GM12864 (cell line): Measurements from ENCODE around the gene POLR2A.

Experiments
- DNase-seq: peaks from one replicate; pipeline ENCODE4 v3.0.0-alpha.2; 2011; ENCODE audit warnings: low read depth
- H3K4me3 ChIP-seq: 2 replicates; pipeline ENCODE4 v1.5.1; 2011; ENCODE audit warnings: mild to moderate bottlenecking, low read depth, low read length, control low read depth
- TF ChIP-seq, protein P1 (sequence below): IDR thresholded peaks from 2 replicates; pipeline ENCODE4 v1.5.1; 2011; ENCODE audit warnings: low read depth, mild to moderate bottlenecking, moderate library complexity, low read length, control low read depth, inconsistent platforms; ENCODE audit errors: missing control alignments

The POLR2A gene

DNA sequence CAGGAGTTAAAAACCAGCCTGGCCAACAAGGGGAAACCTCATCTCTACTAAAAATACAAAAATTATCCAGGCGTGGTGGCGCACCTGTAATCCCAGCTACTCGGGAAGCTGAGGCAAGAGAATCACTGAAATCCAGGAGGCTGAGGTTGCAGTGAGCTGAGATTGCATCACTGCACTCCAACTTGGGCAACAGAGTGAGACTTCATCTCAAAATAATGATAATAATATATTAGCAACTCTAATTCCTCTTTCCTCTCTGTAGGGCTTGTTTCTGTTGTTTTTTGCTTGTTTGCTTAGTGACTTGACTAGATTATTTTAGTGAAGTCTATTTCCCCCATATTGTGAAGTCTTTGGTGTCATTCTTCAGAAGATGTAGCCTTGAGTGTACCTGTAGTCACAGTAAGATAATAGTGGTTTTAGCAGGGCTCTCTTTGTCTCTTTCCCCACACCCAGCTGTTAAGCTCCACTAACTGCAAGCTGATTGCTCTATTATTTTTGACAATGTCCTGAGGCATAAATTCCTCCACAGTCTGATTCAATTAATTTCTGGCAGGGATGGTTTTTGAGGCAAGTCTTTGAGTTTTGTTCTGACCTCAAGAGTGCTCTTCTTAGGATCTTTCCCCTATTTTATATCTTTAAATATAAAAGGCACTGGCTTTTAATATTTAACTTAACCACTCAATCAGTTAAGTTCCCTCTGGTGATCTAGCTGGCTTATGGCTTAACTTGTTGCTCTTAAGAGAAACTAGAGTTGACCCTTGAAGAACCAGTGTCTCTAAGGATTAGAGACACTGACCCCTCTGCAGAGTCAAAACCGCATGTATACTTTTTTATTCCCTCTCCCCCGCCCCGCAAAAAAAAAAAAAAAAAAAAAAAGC lies 46.1 kb downstream of the POLR2A start:
- DNase-seq, result no peak
- TF ChIP-seq, protein P1, sequence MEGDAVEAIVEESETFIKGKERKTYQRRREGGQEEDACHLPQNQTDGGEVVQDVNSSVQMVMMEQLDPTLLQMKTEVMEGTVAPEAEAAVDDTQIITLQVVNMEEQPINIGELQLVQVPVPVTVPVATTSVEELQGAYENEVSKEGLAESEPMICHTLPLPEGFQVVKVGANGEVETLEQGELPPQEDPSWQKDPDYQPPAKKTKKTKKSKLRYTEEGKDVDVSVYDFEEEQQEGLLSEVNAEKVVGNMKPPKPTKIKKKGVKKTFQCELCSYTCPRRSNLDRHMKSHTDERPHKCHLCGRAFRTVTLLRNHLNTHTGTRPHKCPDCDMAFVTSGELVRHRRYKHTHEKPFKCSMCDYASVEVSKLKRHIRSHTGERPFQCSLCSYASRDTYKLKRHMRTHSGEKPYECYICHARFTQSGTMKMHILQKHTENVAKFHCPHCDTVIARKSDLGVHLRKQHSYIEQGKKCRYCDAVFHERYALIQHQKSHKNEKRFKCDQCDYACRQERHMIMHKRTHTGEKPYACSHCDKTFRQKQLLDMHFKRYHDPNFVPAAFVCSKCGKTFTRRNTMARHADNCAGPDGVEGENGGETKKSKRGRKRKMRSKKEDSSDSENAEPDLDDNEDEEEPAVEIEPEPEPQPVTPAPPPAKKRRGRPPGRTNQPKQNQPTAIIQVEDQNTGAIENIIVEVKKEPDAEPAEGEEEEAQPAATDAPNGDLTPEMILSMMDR, result no peak
- H3K4me3 ChIP-seq, result no peak overlapping the region

DNA sequence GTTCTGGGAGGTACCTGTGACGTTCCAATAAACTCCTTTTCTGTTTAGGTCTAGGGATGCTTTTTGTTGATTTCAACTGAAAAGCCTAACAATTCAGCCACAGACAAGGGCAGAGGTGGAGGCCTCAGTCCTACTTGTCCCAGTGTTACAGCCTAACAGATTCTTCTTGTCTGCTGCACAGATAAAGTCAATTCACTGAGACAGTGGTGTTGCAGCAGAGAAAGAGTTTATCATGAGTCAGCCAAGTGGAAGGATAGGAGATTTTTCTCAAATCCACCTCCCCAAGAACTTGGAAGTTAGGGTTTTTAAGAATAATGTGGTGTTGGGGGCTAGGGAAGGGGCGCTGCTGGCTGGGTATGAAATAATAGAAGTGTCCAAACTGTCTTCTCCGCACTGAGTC lies 53.9 kb downstream of the POLR2A start:
- H3K4me3 ChIP-seq, result no peak overlapping the region
- no peak for DNase-seq
- TF ChIP-seq, protein P1, result no peak

DNA sequence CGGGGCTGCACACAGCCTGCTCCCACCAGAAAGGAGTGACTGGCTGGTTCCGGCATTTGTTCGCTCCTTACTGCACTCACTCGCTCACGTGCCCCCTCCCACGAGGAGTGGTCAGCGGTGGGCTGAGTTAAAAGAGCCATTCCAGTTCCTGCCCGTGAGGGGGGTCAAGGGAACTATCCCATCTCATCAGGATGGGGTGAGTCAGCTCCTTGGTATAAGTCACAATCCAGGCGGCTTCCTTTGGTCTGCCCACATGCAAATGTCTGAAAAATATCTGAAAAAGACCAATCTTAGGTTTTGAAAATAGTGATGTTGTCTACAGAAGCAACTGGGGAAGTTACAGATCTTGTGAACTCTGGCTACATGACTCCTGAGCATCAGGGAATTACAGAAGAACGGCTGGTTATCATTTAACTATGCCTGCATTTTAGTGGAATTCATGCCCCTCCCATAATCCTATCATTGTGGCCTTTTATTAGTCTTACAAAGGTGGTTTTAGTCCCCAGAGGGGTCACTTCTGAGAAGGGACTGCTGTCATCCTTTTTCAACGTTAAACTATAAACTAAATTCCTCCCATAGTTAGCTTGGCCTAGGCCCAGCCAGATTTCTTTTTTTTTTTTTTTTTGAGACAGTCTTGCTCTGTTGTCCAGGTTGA lies 54.9 kb downstream of the POLR2A start:
- TF ChIP-seq, protein P1, result no peak
- DNase-seq, result no peak
- no peak overlapping the region for H3K4me3 ChIP-seq

DNA sequence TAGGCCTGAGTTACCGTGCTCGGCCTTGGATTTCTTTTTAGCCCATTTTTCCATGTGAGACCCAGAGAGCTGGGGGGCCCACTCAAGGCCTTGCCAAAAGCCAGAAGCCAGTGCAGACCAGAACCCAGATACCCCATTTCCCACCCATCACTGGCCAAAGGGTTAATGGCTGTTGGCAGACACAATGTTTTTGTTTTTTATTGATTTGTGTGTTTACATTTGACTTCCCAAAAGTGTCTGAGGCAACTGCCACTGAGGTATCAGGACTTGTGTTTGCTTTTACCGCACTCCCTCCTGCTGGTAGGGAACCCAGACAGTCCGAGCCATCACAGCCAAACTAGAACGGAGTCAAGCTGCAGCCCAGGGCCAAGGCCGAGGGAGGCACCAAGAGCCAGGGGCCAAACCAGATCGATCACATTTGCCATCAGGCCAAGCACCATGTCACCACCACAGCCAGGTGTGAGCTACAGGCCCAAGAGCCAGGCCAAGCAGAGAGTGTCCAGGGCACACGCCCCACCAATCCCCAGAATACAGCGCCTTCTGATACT lies 57.0 kb downstream of the POLR2A start:
- no peak for DNase-seq
- H3K4me3 ChIP-seq, result no peak overlapping the region
- TF ChIP-seq, protein P1, result no peak

DNA sequence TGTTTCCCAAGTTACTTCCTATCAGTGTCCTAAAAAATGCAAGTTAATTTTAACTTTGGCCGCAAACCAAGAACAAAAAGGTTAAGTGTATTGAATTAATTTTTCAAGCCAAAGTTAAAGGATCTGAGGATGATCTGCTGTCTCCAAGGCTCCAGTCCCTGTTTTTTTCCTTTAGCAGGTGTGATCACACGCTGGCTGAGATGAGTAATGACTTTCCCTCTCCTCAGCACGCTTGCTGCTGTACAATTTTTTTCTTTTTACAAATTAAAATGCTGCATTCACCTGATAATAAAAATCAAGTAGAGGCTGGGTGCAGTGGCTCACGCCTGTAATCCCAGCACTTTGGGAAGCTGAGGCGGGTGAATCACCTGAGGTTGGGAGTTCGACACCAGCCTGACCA lies 60.7 kb downstream of the POLR2A start:
- H3K4me3 ChIP-seq, result no peak overlapping the region
- TF ChIP-seq, protein P1, result no peak
- DNase-seq, result no peak

DNA sequence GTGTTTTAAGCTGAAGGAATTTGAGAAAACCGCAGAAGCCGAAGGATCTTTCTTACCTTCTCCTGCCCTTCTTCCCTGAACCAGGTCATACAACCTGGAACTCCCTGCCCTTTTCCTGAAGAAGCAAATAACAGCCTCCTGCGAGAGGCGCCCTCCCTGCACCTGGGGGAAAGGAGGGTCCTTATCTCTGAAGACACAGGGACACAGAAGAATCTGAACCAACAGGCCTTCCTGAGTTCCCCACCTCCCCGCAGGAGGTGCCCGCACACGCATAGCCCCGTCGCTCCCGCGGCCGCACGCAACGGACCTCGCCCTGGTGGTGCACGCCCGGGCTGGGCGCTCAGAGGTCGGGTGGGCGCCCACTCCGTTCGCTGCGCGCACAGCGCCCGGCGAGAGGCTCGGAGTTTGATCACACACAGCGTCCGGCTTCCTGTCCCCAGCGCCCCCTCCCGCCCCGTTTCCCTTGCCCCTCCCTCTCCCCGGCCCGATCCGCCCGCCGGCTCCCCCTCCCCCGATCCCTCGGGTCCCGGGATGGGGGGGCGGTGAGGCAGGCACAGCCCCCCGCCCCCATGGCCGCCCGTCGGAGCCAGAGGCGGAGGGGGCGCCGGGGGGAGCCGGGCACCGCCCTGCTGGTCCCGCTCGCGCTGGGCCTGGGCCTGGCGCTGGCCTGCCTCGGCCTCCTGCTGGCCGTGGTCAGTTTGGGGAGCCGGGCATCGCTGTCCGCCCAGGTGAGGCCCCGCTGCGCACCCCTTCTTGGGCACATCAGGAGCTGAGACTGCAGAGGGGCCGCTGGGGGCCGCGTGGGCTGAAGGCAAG lies 64.6 kb downstream of the POLR2A start, which contains the start of gene TNFSF12:
Gene TNFSF12 (plus strand): TSS at position 474 of the 816 bp plus-strand sequence. CDS start 96 bp downstream, at position 570.
- TF ChIP-seq, protein P1, result no peak
- peak within 1 kb of the TSS; percentile 58 for H3K4me3 ChIP-seq
- no peak for DNase-seq
